HG02852 (cell line): ENCODE data around the gene ACER3.
"Not testable (repeated sequence)": the region's sequence is repeated elsewhere in the genome, so short reads cannot be mapped to it uniquely, and the experiment has no call there.

Experiments
- ATAC-seq: cut with Tn5 transposase; IDR thresholded peaks from one replicate; pipeline ENCODE4 v1.9.1; 2021; ENCODE audit warnings: mild to moderate bottlenecking, moderate library complexity; ENCODE audit not compliant: unreplicated experiment

Gene ACER3

GRCh38 chr11:76835928-76836612 is 24.6 kb upstream of the ACER3 start:
- no peak for ATAC-seq

DNA sequence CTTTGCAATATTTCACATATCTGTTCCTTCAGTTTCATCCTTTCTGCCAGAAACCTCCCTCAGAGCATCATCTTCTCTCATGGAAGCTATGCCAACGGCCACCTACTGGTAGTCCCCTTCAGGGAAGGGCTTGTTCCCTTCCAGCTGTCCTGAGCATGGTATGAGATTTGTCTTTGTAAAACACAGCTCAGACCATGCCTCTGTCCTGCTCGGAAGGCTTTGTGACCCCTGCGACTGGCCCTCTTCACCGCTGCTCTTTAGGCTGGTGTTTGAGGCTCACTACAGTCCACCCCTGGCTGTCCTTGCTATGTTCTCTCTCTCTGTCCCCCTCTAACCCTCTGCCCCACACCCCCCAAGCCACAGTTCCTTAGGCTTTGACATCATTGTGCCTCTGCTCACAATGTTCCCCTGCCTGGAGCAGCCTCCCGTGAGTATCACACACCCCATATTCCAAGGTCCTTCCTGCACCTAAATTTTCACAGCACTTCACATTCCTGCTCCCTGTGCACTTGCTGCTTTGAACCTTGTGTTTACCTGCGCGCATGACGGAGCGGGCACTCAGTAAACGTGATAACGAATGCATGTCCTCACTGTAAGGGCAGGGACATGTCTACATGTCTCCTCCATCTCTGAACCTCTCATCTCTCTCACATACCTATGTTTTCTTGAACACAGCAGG is 24.0 kb upstream of the ACER3 start:
- no peak for ATAC-seq

- no peak for ATAC-seq
Observed at GRCh38 chr11:76837696-76838677, 22.7 kb upstream of the ACER3 start.

DNA sequence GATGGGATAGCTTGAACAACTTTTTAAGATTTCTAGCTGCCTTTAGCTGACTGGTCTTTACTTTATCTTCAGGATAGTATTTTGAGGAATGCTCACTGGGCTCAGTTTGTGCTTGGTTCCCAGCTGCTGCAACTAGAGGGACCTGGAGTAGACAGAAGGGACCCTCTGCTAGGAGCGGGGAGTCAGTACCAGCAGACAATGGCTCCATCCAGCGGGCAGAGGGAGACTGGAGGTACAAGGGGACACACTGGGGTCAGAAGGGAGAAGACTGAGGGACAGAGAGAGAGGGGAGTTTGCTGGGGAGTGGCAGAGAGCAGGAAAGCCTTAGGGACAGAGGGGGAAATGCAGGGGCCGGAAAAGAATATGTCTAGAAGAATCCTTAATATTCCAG is 22.0 kb upstream of the ACER3 start:
- no peak for ATAC-seq

DNA sequence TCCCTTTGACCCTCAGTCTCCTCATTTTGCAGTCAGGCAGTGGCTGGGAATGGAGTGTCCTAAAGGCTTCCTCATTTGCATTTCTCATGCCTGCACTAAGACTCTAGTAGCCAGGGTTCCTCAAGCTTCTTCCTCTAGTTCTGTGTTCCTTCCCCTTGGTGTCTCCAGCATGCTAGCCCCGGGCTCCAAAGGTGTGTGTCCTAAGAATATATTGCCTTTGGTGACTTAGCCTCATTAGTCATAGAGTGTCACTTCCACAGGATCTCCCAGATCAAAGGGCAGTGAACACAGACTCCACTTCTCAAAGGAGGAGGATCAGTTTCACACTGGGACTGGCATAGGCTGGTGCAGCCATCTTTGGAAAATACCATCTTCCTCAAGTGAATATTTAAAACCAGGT is 21.4 kb upstream of the ACER3 start:
- no peak for ATAC-seq

- no peak for ATAC-seq
Observed at GRCh38 chr11:76841923-76842452, 18.7 kb upstream of the ACER3 start.

DNA sequence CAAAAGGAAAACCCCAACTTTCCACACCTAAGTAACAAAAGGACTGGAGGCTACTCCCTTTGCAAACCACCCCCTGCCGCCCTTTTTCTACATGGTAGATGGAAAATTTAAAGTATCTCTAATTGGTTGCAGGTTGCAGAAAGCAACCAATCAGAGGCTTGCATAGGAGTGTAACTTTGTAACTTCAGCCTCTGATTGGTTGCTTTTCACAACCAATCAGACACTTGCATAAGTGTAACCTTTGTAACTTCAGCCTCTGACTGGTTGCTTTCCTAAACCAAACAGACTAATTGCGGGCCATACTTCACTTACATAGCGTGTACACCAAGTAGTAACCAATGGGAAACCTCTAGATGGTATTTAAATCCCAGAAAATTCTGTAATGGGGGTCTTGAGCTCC is 16.8 kb upstream of the ACER3 start:
- ATAC-seq = no peak

DNA sequence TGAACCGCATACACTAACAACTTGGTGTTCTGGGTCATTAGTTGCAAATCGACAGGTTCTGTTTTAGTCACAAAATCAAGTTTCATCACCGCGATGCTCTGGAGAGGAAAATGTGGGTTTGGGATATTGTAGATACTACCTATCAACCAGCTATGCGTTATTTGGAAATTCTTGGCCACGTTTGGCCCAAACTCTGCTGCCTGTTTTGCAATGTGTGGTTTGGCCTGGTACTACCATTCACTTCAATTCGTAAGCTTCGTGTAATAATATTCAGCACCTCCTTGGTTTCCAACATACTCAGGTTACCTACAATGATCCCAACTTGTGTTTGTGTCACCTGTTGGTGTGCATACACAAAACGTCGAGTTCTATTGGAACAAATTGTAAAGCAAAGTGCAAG is 16.2 kb upstream of the ACER3 start:
- ATAC-seq = no peak

DNA sequence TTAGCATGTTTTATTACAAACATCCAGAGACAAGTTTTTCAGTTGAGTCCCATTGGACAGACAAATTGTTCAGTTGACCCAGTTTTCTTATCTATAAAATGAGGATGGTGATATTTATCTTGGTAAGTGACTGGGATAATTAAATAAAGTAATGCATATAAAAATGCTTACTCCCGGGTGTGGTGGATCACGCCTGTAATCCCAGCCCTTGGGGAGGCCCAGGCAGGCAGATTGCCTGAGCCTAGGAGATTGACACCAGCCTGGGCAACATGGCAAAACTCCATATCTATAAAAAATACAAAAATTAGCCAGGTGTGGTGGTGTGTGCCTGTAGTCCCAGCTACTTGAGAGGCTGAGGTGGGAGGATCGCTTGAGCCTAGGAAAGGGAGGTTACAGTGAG is 15.6 kb upstream of the ACER3 start:
- ATAC-seq = no peak

GRCh38 chr11:76846441-76846840 is 14.3 kb upstream of the ACER3 start:
- no peak for ATAC-seq

DNA sequence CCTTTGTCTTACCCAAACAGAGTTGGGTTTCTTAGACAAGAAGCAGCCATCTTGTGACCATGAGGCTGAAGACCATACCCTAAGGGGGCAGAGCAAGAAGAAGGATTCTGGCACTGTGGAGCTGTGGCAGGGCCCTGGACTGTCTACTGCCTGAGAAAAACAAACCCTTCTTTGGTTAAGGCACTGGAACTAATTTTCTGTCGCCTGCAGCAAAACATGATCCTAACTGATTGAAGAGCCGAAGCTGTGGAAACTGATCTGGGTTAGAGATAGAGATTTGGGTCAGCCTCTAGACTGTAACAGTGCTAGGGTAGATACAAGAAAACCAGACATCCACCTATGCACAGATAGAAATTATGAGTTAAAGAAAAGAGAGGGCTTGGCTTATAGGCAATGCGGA is 11.3 kb upstream of the ACER3 start:
- ATAC-seq = no peak

DNA sequence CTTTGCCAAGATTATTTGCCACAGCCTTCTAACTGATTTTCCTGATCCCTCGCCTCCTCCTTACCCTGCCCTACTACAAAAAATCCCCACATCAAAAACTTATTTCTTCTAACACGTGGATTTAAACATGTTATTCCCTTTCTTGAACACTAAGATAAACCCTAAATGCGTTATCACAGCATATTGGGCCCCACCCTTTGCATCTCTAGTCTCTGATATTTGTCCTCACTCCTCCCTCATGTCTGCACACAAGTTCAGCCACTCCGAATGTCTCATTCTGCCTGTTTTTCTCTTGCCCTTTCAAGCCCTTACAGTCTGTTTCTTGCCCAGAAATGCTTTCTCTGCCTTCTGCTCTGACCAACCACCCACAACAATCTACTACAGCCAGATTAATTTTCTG is 10.6 kb upstream of the ACER3 start:
- ATAC-seq = no peak

- no peak for ATAC-seq
Observed at GRCh38 chr11:76850815-76851214, 9.9 kb upstream of the ACER3 start.

DNA sequence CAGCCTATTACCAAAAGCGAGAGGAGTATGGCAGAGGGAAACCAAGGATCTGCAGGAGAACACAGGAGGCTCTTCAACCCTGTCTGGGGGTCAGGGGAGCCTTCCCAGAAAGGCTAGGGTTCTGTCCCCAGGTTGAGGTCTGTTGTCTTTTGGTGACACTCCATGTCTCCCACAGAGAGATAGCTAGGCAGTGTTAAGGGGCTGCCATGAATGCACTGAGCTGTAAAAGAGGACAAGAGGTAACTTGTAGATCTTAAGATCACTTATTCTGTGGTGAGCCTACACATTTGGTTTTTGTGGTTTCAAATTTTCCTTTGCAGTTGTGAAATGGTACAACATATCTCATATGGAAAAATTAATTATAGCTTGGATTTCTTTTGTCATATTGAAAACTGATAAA is 6.0 kb upstream of the ACER3 start:
- no peak for ATAC-seq

DNA sequence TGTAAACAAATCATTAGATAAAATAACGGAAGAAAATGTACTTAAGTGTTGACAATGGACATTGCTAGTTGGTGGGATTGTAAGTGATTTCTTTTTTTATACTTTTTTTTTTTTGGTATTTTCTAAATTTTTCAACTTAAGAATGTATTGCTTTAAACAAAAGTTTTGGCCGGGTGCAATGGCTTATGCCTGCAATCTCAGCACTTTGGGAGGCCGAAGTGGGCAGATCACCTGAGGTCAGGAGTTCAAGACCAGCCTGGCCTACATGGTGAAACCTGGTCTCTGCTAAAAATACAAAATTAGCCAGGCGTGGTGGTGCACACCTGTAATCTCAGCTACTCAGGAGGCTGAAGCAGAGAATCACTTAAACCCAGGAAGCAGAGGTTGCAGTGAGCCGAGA is 5.0 kb upstream of the ACER3 start:
- not testable (repeated sequence) for ATAC-seq

DNA sequence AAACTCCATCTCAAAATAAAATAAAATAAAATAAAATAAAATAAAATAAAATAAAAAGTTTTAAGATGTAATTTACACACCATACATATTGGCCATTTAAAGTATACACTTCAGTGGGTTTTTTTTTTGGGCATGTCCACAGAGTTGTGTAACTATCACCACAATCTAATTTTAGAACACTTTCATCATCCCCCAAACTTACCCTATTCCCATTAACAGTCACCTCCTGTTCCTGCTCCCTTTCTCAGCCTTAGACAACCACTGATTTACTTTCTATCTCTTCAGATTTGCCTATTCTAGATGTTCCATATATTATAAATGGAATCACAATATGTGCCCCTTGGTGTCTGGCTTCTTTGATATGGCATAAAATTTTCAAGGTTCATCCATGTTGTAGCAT is 4.6 kb upstream of the ACER3 start:
- no peak for ATAC-seq

DNA sequence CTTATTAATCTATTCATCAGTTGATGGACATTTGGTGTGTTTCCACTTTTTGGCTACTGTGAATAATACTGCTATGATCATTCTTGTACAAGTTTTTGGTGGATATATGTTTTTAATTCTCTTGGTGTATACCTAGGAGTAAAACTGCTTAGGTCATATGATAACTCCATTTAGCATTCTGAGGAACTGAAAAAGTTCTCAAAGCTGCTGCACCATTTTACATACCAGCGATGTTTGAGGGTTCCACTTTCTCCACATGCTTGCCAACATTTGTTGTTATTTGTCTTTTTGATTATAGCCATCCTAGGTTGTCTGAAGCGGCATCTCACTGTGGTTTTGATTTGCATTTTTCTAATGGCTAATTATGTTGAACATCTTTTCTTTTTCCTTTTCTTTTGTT is 4.1 kb upstream of the ACER3 start:
- ATAC-seq = no peak

- ATAC-seq = no peak
Observed at GRCh38 chr11:76857781-76858410, 2.8 kb upstream of the ACER3 start.

DNA sequence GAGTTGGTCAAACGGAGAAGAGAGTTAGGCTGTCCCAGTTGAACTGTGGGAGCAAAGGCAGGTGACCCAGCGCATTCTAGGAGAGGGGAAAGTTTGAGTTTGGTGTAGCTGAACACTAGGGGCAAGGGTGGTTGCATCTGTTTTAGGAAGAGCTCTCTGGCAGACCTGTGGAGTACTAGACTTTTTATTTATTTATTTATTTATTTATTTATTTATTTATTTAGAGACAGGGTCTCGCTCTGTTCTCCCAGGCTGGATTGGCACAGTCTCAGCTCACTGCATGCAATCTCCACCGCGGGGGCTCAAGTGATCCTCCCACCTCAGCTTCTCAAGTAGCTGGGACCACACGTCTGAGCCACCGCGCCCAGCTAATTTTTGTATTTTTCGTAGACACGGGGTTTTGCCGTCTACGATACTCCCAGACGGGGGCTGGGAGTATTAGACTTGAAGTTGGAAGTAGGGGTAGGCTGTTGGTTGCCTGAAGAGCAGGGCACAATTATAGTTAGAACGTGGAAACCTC is 950 bp upstream of the ACER3 start:
- ATAC-seq = no peak

DNA sequence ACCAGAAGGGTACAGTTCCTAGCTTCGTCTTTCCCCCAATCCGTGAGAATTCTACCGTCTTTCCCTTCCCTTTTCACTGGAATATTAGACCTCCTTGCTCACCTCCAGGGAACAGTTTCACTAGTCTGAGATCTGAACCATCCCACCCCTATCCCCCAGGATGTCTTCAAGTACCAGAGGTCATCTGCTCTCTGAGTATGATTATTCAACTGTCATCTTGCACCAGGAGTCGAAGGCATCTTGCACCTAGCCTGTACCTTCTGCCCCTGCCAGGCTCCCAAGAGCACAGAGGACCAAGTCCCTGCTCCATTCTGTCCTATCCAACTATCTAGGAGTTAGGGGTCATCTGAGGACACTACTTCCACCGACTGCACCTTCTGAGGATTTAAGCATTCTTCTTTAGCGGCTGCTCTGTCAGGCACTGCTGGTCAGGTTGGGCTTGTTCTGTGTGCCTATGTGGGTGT is 804 bp downstream of the ACER3 start:
- ATAC-seq = no peak

DNA sequence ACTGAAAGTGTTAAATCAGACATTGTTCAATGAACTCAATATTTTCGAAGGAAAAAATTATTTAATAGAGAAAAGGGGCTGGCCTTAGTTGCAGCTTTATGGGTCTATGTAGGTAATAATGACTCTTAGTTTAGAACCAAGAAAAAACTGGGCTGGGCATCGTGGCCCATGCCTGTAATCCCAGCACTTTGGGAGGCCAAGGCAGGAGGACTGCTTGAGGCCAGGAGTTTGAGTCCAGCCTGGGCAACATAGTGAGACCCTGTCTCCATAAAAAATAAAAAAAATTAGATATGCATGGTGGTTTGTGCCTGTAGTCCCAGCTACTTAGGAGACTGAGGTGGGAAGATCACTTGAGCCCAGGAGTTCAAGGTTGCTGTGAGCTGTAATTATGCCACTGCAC is 2.1 kb downstream of the ACER3 start:
- not testable (repeated sequence) for ATAC-seq
